Measurements from ENCODE around the gene PRTFDC1.
"Not testable (repeated sequence)": the region's sequence is repeated elsewhere in the genome, so short reads cannot be mapped to it uniquely, and the experiment has no call there.

The PRTFDC1 gene

DNA sequence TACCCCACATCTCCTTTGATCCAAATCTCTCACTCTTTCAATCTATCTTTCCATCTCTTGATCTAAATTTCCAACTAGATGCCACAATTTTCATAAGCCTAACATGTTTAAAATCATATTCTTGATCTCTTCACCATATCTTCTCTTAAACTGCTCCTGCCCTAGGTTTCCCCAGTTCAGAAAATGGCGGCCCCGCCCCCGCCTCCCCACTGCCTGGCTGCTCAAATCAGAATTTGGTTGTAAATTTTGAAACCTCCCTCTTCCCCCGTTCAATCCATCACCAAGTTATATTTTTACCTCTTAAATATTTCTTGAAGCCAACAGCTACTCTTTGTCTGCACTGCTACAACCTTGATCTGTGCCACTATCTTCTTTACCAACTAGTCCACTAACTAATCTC, 27.3 kb upstream of the PRTFDC1 start:
- Mint-ChIP-seq H3K4me1 (peaks cover 3% of the 10 kb centered on the region), H3K27ac (no peak overlapping the region), H3K27me3 (no peaks in the 10 kb centered on the region), H3K36me3 (no peaks in the 10 kb centered on the region), H3K9me3 (no peaks in the 10 kb centered on the region), H3K4me3 (no peak overlapping the region)
- ATAC-seq (ENCODE audit: low read depth): no peak
- no peak for DNase-seq (ENCODE audit: low spot score in 2 of 2)

DNA sequence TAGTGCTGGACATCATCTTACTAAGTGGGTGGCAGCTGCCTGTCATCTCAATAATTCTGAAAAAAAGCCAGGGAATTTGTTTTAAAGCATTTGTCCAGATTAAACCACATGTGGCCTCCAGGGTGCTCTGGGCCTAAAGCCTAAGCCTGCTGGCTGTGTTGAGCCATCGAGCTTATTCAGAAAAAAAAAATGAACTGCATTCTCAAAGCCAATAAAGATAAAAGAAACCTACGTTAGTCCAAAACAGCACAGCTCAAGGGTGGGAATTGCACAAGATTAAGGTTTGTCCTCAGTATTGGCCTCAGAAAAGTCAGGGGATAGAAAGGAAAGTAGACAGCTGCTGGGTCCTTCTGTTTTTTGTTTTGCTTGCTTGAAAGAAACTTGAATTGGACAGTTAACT, 22.6 kb upstream of the PRTFDC1 start:
- Mint-ChIP-seq H3K27ac (no peak overlapping the region), H3K9me3 (no peaks in the 10 kb centered on the region), H3K4me3 (no peak overlapping the region), H3K27me3 (no peaks in the 10 kb centered on the region), H3K4me1 (peaks cover 3% of the 10 kb centered on the region), H3K36me3 (no peaks in the 10 kb centered on the region)
- DNase-seq (ENCODE audit: low spot score in 2 of 2) (no peak), ATAC-seq (ENCODE audit: low read depth) (no peak)

DNA sequence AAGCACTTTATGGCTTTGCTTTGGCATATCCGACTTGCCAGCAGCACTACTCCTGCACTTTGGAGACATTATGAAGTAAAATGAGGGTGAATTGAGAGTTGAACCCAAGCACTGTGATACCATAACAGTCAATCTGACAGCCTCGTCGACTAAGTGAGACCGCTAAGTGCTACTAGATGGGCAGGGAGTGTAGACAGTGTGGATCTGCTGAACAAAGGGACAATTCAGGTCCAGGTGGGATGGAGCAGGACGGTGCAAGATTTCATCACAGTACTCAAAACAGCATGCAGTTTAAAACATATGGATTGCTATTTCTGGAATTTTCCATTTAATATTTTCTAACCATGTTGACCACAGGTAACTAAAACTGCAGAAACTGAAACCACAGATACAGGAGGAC, 20.8 kb upstream of the PRTFDC1 start:
- H3K4me1 Mint-ChIP-seq: peaks cover 3% of the 10 kb centered on the region
- H3K27ac Mint-ChIP-seq: no peak overlapping the region
- no peak overlapping the region for H3K4me3 Mint-ChIP-seq
- no peaks in the 10 kb centered on the region for H3K27me3 Mint-ChIP-seq
- ATAC-seq (ENCODE audit: low read depth): no peak
- H3K36me3 Mint-ChIP-seq: no peaks in the 10 kb centered on the region
- no peaks in the 10 kb centered on the region for H3K9me3 Mint-ChIP-seq
- no peak for DNase-seq (ENCODE audit: low spot score in 2 of 2)

DNA sequence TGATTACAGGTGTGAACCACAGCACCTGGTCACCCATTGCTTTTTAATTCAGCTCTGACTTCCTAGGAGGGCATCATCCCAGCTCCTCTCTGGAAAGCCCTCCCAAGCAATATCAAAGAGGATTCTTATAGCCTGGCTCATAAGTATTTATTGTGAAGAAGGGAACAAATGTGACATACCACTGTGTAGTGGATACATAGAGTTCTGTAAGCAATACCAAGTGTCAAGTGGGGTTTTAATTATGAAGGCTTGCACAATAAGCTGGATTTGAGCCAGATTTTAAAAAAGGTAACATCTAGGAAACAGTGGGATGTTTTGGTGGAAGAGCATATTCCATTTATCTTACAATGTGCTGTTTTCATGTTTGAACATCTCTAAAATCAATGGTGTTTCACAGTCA, 19.0 kb upstream of the PRTFDC1 start:
- ATAC-seq (ENCODE audit: low read depth) (no peak), DNase-seq (ENCODE audit: low spot score in 2 of 2) (no peak)
- peaks cover 2% of the 10 kb centered on the region for H3K36me3 Mint-ChIP-seq
- no peak overlapping the region for H3K4me3 Mint-ChIP-seq
- H3K4me1 Mint-ChIP-seq: peaks cover 7% of the 10 kb centered on the region
- peaks cover 2% of the 10 kb centered on the region for H3K27me3 Mint-ChIP-seq
- no peak overlapping the region for H3K27ac Mint-ChIP-seq
- H3K9me3 Mint-ChIP-seq: no peaks in the 10 kb centered on the region

DNA sequence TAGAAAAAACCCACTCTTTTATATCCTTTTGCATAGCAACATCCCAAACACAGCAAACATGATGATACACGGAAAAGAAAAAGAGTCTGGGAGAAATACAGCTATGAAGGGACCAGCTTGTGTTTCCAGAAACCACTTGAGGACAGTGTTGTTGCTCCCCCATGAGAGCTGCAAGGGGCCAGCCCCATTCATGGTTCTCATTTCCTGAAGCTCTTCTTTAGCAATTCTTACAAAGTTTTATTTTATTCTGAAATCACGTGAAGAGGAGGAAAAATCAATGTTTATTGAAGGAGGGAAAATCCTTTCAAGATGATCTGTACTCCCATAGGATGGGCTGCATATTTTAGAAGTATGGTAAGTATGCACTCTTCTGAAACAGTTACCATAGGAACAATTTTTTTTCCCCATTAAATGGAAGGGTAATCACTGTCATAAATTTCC, 17.5 kb upstream of the PRTFDC1 start:
- no peaks in the 10 kb centered on the region for H3K9me3 Mint-ChIP-seq
- H3K36me3 Mint-ChIP-seq: peaks cover 2% of the 10 kb centered on the region
- no peak overlapping the region for H3K27ac Mint-ChIP-seq
- H3K4me1 Mint-ChIP-seq: peaks cover 7% of the 10 kb centered on the region
- H3K27me3 Mint-ChIP-seq: peaks cover 2% of the 10 kb centered on the region
- no peak overlapping the region for H3K4me3 Mint-ChIP-seq
- ATAC-seq (ENCODE audit: low read depth) (no peak), DNase-seq (ENCODE audit: low spot score in 2 of 2) (no peak)

DNA sequence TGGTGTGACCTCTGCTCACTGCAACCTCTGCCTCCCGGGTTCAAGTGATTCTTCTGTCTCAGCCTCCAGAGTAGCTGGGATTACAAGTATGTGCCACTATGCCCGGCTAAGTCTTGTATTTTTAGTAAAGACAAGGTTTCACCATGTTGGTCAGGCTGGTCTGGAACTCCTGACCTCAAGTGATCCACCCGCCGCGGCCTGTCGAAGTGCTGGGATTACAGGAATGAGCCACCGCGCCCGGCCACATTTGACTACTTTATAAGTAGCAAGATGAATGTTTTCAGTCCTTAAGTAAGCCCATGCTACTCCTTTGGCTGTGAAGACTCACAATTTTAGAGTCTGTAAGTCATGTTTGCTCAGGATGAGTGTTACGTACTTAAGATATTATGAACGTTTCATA, 16.5 kb upstream of the PRTFDC1 start:
- not testable (repeated sequence) for H3K4me1 Mint-ChIP-seq

DNA sequence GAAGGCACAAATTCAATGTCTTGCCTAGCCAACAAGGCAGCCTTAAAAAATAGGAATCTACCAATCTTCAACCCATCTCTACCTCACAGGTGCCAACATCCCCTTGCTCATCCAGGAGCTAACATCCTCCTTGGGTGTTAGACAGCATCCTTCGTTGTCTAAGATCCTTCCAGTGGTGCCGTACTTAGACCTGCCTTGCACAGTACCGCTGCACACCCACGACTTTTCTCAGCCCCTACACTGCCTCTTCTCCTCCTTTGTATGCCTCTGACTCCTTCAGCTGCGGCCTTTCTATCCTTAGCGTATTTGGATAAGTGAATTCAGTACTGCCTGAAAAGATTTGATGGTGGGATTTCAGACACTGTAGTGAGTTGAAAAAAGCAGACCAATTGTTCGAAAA, 15.9 kb upstream of the PRTFDC1 start:
- H3K27me3 Mint-ChIP-seq: peaks cover 2% of the 10 kb centered on the region
- H3K4me1 Mint-ChIP-seq: peaks cover 7% of the 10 kb centered on the region
- no peak overlapping the region for H3K27ac Mint-ChIP-seq
- no peaks in the 10 kb centered on the region for H3K9me3 Mint-ChIP-seq
- ATAC-seq (ENCODE audit: low read depth): no peak
- no peak overlapping the region for H3K4me3 Mint-ChIP-seq
- peaks cover 2% of the 10 kb centered on the region for H3K36me3 Mint-ChIP-seq
- no peak for DNase-seq (ENCODE audit: low spot score in 2 of 2)

More for the DNA sequence above, 16.5 kb upstream of the PRTFDC1 start:
- not testable (repeated sequence) for H3K9me3 Mint-ChIP-seq; H3K27ac Mint-ChIP-seq; H3K27me3 Mint-ChIP-seq; H3K36me3 Mint-ChIP-seq; DNase-seq (ENCODE audit: low spot score in 2 of 2); ATAC-seq (ENCODE audit: low read depth); H3K4me3 Mint-ChIP-seq

DNA sequence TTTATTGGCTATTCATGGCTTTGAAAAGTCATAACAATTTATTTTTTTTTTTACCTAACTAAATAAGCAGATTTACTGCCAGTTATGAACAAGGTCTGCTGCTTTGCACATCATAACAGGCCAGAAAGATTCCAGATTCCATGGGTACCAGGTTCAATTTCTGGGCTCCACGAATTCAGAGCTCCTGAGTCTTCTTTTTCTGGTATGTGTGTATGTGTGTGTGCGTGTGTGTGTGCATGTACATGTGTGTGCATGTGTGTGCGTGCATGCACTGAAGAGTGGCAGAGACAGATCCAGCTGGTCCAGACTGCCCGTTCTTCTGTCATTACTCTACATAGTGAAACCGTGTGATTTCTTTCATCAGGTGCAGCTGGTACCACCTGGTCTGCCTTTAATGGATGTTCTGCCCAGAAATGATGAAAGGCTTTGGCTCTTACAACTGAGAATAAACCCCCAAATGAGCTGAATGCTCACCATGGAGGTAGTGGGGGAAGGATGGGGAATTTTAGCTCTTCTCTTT, 14.6 kb upstream of the PRTFDC1 start:
- no peak for ATAC-seq (ENCODE audit: low read depth)
- no peak overlapping the region for H3K4me3 Mint-ChIP-seq
- H3K27me3 Mint-ChIP-seq: peaks cover 2% of the 10 kb centered on the region
- no peak overlapping the region for H3K27ac Mint-ChIP-seq
- peaks cover 7% of the 10 kb centered on the region for H3K4me1 Mint-ChIP-seq
- DNase-seq (ENCODE audit: low spot score in 2 of 2): no peak
- H3K36me3 Mint-ChIP-seq: peaks cover 2% of the 10 kb centered on the region
- H3K9me3 Mint-ChIP-seq: no peaks in the 10 kb centered on the region

DNA sequence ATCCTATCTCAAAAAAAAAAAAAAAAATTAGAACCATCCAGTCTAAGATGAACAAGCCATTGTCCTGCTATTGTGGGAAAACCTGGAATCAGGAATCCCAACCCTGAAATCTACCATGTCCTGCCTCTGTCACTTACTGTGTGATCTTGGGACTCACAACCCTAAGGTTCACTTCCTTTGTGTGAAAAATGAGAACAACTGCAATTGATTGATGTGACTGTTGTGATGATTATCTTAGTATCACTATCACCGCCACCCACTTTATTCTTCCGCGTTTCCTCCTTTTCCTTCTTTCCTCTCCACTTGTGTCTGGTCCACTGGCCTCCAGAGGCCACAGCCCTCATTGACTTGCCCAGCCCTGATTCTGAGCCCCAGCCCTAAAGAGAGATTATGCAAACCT, 12.6 kb upstream of the PRTFDC1 start:
- Mint-ChIP-seq H3K9me3 (no peaks in the 10 kb centered on the region), H3K36me3 (peaks cover 2% of the 10 kb centered on the region), H3K4me3 (no peak overlapping the region), H3K27ac (no peak overlapping the region), H3K4me1 (peaks cover 5% of the 10 kb centered on the region), H3K27me3 (peaks cover 2% of the 10 kb centered on the region)
- DNase-seq (ENCODE audit: low spot score in 2 of 2) (no peak), ATAC-seq (ENCODE audit: low read depth) (no peak)

DNA sequence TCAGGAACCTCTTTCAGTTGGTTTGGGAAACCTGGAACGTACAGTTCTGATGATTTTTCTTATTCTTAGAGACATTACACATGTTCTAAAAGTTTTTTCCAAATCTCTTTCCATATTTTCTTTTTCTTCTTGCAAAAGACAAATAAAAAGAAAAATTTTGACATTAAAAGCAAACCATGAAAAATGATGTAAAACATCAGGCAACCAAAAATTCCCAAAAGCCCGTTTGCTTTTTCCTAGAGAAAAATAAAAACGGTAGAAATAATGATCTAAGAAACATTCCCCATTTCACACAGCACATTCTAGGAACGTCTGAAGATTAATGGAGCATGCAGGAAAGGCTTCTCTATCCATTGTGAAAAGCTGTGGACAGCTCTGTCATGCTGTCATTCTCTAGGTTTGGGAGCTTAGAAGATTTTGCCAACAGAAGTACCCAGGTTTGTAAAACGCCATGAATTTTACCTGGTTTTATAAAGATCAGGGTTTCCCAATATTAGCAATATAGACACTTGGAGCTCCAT, 11.2 kb upstream of the PRTFDC1 start:
- no peaks in the 10 kb centered on the region for H3K9me3 Mint-ChIP-seq
- peaks cover 4% of the 10 kb centered on the region for H3K4me1 Mint-ChIP-seq
- H3K27me3 Mint-ChIP-seq: peaks cover 2% of the 10 kb centered on the region
- ATAC-seq (ENCODE audit: low read depth) (no peak), DNase-seq (ENCODE audit: low spot score in 2 of 2) (no peak)
- H3K36me3 Mint-ChIP-seq: peaks cover 2% of the 10 kb centered on the region
- no peak overlapping the region for H3K4me3 Mint-ChIP-seq
- H3K27ac Mint-ChIP-seq: no peak overlapping the region

DNA sequence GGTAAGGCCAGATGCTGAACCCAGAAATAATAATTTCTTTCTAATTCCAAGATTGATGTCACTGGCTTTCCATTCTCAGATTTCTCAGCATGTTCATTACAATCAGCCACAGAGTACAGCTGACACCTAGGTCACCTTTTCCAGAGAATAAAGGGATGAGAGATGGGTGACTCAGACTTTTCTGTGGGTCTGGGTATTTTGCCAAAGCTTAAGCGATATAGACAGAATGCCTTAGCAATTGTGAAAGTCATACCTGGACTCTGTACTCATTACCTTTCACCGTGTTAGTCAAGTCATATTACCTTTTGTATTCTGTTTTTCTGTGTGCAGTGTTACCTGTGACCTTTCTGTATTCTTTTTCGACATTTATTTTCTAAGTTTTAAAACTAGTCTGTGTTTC, 10.6 kb upstream of the PRTFDC1 start:
- no peak overlapping the region for H3K27ac Mint-ChIP-seq
- H3K4me3 Mint-ChIP-seq: no peak overlapping the region
- peaks cover 4% of the 10 kb centered on the region for H3K4me1 Mint-ChIP-seq
- no peak for ATAC-seq (ENCODE audit: low read depth)
- peaks cover 2% of the 10 kb centered on the region for H3K27me3 Mint-ChIP-seq
- H3K36me3 Mint-ChIP-seq: peaks cover 2% of the 10 kb centered on the region
- no peaks in the 10 kb centered on the region for H3K9me3 Mint-ChIP-seq
- DNase-seq (ENCODE audit: low spot score in 2 of 2): no peak

DNA sequence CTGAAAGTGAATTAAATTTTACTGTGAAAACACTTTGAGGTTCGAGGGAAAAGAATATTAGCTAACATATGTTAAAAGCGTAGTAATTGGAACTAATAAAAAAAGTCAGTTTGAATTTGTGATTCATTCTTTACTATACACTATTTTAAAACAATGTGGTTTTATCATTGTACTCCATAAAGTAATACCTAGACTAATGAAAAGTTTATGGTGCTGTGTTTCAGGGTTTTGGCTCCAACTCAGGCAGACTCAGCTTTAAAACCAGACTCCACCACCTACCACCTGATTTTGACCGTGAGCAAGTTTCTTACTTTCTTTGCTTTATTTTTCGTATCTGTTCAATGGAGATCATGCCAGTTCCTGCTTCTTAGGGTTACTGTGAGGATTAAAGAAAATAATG, 9.2 kb upstream of the PRTFDC1 start:
- Mint-ChIP-seq H3K27me3 (no peaks in the 10 kb centered on the region), H3K4me1 (no peaks in the 10 kb centered on the region), H3K4me3 (no peak overlapping the region), H3K27ac (no peak overlapping the region), H3K9me3 (no peaks in the 10 kb centered on the region), H3K36me3 (no peaks in the 10 kb centered on the region)
- DNase-seq (ENCODE audit: low spot score in 2 of 2) (no peak), ATAC-seq (ENCODE audit: low read depth) (no peak)

DNA sequence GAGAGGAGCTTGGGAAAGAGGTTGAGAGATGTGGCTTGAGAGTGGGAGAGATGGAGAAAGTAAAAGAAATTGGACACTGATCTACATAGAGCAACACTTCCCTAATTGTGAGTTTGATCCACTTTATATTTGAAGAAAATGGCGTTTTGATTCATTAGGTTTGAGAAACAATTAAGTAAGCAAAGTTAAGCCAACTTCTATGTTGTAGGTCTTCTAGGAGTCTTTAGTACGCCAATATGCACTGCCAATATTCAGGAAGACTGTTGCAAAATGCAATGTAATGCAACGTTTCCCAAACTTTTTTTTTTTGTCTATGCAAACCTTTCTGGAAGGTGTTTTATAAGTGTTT, 7.0 kb upstream of the PRTFDC1 start:
- no peak for DNase-seq (ENCODE audit: low spot score in 2 of 2)
- H3K27ac Mint-ChIP-seq: no peak overlapping the region
- H3K4me1 Mint-ChIP-seq: no peaks in the 10 kb centered on the region
- no peaks in the 10 kb centered on the region for H3K9me3 Mint-ChIP-seq
- no peaks in the 10 kb centered on the region for H3K36me3 Mint-ChIP-seq
- no peak overlapping the region for H3K4me3 Mint-ChIP-seq
- ATAC-seq (ENCODE audit: low read depth): no peak
- no peaks in the 10 kb centered on the region for H3K27me3 Mint-ChIP-seq

DNA sequence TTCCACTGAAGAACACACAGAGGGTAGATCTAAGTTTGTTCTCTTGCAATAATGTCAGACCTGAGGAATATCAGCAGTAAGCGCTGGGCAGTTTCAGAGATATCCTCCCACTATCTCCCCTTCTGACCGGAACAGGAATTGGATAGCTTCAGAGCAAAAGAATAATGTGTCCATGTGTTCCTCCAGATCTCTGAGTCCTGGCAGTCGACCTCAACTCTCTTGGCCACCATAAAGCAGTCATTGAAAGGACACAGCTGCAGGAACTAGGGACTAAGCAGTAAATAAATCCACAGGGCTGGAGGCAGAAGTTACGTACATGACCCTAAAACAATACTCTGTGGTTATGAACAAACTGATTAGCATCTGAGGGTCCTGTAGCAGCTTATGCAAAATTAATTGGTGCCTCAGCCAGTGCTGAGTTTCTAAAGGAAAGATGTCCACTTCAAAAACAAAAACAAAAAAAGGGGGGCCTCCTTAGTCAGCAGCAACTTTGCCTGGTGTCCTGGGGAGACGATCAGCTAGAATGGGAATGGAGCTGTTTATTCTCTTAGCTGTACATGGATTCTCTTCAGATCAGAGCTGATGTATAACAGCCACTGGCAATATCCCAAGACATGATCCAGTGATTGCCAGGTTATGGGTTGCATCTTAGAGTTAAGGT, 6.4 kb upstream of the PRTFDC1 start:
- DNase-seq (ENCODE audit: low spot score in 2 of 2) (no peak), ATAC-seq (ENCODE audit: low read depth) (no peak)
- H3K27ac Mint-ChIP-seq: no peak overlapping the region
- no peaks in the 10 kb centered on the region for H3K9me3 Mint-ChIP-seq
- H3K4me3 Mint-ChIP-seq: no peak overlapping the region
- H3K27me3 Mint-ChIP-seq: no peaks in the 10 kb centered on the region
- no peaks in the 10 kb centered on the region for H3K36me3 Mint-ChIP-seq
- no peaks in the 10 kb centered on the region for H3K4me1 Mint-ChIP-seq

DNA sequence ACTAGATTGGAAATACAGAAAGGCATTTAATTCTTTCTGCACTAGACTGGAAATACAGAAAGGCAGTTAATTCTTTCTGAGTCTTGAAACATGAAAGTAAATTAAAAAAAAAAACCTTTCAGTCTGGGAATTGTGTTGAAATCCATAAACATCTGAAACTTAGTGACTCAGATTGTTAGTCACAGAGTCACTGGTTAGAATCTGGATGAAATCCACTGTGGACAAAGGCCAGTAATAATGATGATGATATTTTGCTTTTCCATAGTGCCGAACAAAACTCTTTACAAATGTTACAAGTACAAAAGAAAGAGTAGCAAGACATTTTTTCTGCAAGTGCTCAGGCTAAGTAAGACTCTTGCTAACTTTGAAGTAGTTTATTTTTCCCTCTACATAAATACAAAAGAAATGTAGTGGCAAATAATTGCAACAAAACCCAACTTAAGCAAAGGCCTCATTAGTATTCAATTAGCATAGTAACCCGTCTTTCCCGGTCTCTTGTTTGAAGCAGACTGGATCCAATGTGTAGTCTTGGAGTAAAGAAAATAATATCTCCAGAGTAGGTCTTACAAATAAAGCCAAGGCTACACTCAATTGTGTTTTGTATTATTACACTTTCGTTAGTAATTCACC, 5.8 kb upstream of the PRTFDC1 start:
- Mint-ChIP-seq H3K4me1 (no peaks in the 10 kb centered on the region), H3K27ac (no peak overlapping the region), H3K9me3 (no peaks in the 10 kb centered on the region), H3K36me3 (no peaks in the 10 kb centered on the region), H3K27me3 (no peaks in the 10 kb centered on the region), H3K4me3 (no peak overlapping the region)
- no peak for DNase-seq (ENCODE audit: low spot score in 2 of 2)
- no peak for ATAC-seq (ENCODE audit: low read depth)
